ENCODE data around the gene ADAM12. TPM values are rescaled to one million over a fixed set of nuclear protein-coding genes. Genes with fewer than 3 reads are reported as not detected.

ADAM12 gene
- total RNA-seq, 2 donors from 2014 or later = under 0.01 to 0.52 TPM

DNA sequence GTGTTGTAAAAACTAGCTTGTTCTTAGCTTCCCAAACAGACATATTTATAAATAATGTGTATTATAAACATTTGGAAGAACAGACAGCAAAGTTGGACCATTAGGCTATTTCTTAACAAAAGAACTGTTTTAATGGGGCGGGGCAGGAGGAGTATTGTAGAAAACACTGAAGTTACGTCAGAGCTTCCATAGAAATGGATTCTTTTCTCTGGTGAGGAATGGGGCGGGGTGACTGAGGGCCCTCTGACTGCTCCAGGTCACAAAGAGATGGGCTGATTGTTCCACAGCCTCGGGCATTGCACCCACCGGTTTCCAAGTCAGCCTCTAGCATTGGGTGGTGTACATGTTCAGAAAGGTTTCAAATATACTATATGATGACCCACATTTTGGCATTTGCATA lies 36.8 kb upstream of the ADAM12 start:
- Histone ChIP-seq H3K4me1 (no peaks in the 10 kb centered on the region), H3K27ac (no peak overlapping the region), H3K9me3 (peaks cover 0 to 6% (median 0%) of the 10 kb centered on the region in 3 donors), H3K27me3 (no peaks in the 10 kb centered on the region), H3K4me3 (no peak overlapping the region), H3K36me3 (replicated peaks in 1 of 2; ENCODE audit: insufficient read depth in 1 of 2, low read depth in 2 of 2) (no peaks in the 10 kb centered on the region)
- ATAC-seq (no peak), DNase-seq (no peak)
- TF ChIP-seq POLR2A (IDR thresholded peaks at IDR 0.05) = no peak
- TF ChIP-seq, protein P1, sequence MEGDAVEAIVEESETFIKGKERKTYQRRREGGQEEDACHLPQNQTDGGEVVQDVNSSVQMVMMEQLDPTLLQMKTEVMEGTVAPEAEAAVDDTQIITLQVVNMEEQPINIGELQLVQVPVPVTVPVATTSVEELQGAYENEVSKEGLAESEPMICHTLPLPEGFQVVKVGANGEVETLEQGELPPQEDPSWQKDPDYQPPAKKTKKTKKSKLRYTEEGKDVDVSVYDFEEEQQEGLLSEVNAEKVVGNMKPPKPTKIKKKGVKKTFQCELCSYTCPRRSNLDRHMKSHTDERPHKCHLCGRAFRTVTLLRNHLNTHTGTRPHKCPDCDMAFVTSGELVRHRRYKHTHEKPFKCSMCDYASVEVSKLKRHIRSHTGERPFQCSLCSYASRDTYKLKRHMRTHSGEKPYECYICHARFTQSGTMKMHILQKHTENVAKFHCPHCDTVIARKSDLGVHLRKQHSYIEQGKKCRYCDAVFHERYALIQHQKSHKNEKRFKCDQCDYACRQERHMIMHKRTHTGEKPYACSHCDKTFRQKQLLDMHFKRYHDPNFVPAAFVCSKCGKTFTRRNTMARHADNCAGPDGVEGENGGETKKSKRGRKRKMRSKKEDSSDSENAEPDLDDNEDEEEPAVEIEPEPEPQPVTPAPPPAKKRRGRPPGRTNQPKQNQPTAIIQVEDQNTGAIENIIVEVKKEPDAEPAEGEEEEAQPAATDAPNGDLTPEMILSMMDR (IDR thresholded peaks at IDR 0.05) = no peak
- WGBS, 2 donors = 70 to 75% methylated on average over 5 of the region's 5 CpGs
- intact Hi-C loops (cut with DNase I) = no loop called here

DNA sequence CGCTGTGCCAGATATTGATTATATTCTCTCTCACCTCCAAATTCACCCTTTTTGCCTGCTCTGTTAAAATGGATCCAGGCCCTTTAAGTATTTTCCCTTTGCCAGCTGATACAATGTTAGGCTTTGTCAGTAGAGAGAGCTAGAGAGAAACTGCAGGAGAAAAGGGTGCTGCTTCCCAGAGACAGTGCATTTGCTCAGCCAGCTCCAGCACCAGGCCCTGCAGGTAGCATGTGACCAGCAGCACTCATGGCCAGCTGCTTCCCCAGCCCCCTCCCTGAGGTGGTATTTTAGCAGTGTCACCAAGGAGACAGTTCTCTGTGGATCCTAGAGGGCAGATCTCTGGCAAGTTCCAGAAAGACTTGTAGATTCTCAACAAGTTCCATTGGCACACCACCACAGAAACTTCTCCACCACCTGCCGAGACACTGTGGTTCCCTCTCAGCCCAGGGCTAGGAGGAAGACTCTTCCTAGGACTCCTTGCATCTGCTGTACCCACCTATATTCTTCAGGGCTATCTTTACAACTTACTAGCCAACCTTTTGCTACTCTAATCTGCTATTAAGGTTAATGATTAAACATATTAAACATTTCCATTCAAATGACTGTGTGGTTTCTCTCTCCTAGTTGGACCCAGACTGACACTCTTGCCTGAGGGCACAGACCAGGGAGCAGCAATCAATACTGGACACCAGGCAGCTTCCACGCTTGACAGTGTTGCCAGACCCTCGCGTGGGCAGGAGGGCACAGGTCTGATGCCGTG lies 35.6 kb upstream of the ADAM12 start:
- WGBS, 2 donors = 42 to 60% methylated on average over 6 of the region's 6 CpGs
- Histone ChIP-seq H3K27ac (no peak overlapping the region), H3K4me1 (no peaks in the 10 kb centered on the region), H3K36me3 (replicated peaks in 1 of 2; ENCODE audit: insufficient read depth in 1 of 2, low read depth in 2 of 2) (no peaks in the 10 kb centered on the region), H3K4me3 (no peak overlapping the region), H3K27me3 (no peaks in the 10 kb centered on the region), H3K9me3 (peaks cover 0 to 6% (median 0%) of the 10 kb centered on the region in 3 donors)
- DNase-seq (no peak), ATAC-seq (no peak)
- no peak for TF ChIP-seq POLR2A (IDR thresholded peaks at IDR 0.05)
- TF ChIP-seq, protein P1 (IDR thresholded peaks at IDR 0.05) = no peak
- intact Hi-C loops (cut with DNase I) = no loop called here

DNA sequence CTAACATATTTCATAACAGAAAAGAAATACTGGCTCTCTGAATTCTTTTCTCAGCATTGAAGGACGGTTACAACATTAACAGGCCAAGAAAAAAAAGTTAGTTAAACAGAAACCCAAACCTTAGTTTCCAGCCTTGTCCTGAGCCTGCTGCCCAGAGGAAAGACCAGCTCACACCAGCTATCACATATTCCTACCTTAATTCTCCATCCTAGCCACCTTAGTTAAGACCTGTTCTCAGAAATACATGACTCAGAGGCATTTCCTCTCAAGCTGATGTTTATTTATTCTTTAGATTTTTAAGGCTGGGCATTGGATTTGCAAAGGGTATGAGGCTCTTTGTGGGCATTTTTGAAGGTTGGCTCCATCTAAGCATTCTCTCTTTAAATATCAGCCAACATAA lies 34.3 kb upstream of the ADAM12 start:
- 33 to 63% methylated on average over 1 of the region's 1 CpG for WGBS, 2 donors
- intact Hi-C loops (cut with DNase I) = no loop called here
- TF ChIP-seq POLR2A (IDR thresholded peaks at IDR 0.05) = no peak
- TF ChIP-seq, protein P1 (IDR thresholded peaks at IDR 0.05) = no peak
- Histone ChIP-seq H3K4me3 (no peak overlapping the region), H3K27me3 (no peaks in the 10 kb centered on the region), H3K27ac (no peak overlapping the region), H3K9me3 (peaks cover 0 to 6% (median 0%) of the 10 kb centered on the region in 3 donors), H3K4me1 (no peaks in the 10 kb centered on the region), H3K36me3 (replicated peaks in 1 of 2; ENCODE audit: insufficient read depth in 1 of 2, low read depth in 2 of 2) (no peaks in the 10 kb centered on the region)
- DNase-seq = no peak
- ATAC-seq = no peak

DNA sequence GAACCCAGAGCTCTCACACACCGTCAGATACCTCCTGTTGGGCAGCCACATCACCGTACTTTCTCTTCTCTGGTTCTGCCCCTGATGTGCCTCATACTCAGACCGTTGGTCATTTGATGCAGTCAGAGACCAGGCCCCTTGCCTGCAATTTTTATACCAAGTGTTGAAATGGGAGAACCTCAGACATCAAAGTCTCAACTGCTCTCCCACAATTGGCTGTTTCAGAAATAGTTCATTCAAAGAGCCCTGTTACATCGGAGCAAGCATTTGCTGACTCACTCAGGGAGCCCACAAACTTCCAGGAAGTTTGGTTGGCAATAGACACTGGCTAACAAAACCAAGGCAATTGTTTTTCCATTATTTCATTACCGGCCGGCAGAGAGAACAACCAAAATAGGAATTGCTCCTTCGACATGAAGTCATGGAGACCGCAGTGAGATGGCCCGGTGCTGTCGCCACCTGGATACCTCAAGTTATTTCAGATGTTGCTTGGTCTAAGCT lies 33.5 kb upstream of the ADAM12 start:
- Histone ChIP-seq H3K27me3 (no peaks in the 10 kb centered on the region), H3K9me3 (peaks cover 0 to 6% (median 0%) of the 10 kb centered on the region in 3 donors), H3K4me1 (no peaks in the 10 kb centered on the region), H3K27ac (no peak overlapping the region), H3K36me3 (replicated peaks in 1 of 2; ENCODE audit: insufficient read depth in 1 of 2, low read depth in 2 of 2) (no peaks in the 10 kb centered on the region), H3K4me3 (no peak overlapping the region)
- ATAC-seq = no peak
- DNase-seq = no peak
- WGBS, 2 donors = 69 to 76% methylated on average over 10 of the region's 10 CpGs
- intact Hi-C loops (cut with DNase I) = no loop called here
- TF ChIP-seq POLR2A (IDR thresholded peaks at IDR 0.05) = no peak
- TF ChIP-seq, protein P1 (IDR thresholded peaks at IDR 0.05) = no peak
